ENCODE measurements around the gene RFX3.

GRCh38 chr9:3189113-3189861 lies 336.5 kb downstream of the RFX3 start:
- TF ChIP-seq POLR2AphosphoS5 (IDR thresholded peaks at IDR 0.05; ENCODE audit: insufficient read depth, low read depth, low read length) = no peak
- TF ChIP-seq, protein P1, sequence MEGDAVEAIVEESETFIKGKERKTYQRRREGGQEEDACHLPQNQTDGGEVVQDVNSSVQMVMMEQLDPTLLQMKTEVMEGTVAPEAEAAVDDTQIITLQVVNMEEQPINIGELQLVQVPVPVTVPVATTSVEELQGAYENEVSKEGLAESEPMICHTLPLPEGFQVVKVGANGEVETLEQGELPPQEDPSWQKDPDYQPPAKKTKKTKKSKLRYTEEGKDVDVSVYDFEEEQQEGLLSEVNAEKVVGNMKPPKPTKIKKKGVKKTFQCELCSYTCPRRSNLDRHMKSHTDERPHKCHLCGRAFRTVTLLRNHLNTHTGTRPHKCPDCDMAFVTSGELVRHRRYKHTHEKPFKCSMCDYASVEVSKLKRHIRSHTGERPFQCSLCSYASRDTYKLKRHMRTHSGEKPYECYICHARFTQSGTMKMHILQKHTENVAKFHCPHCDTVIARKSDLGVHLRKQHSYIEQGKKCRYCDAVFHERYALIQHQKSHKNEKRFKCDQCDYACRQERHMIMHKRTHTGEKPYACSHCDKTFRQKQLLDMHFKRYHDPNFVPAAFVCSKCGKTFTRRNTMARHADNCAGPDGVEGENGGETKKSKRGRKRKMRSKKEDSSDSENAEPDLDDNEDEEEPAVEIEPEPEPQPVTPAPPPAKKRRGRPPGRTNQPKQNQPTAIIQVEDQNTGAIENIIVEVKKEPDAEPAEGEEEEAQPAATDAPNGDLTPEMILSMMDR (IDR thresholded peaks at IDR 0.05; ENCODE audit: extremely low read depth in 1 of 2, insufficient read depth in 1 of 2, low read depth in 1 of 2, low read length in 2 of 2) = no peak
- TF ChIP-seq POLR2A (IDR thresholded peaks at IDR 0.05; ENCODE audit: low read depth, low read length) = no peak
- no peak for TF ChIP-seq EZH2 (IDR thresholded peaks at IDR 0.05; ENCODE audit: borderline replicate concordance, low read depth, low read length, severe bottlenecking)
- no peak for TF ChIP-seq JUN (IDR thresholded peaks at IDR 0.05; ENCODE audit: borderline replicate concordance, insufficient read depth, insufficient read length, low read depth)
- no peak for TF ChIP-seq MAX (IDR thresholded peaks at IDR 0.05; ENCODE audit: insufficient read depth, insufficient read length)
- no peak for TF ChIP-seq MYC (IDR thresholded peaks at IDR 0.05; ENCODE audit: low read depth, low read length)
- TF ChIP-seq FOS (IDR thresholded peaks at IDR 0.05; ENCODE audit: borderline replicate concordance, insufficient read depth, low read length) = no peak
- TF ChIP-seq GATA2 (IDR thresholded peaks at IDR 0.05; ENCODE audit: insufficient read depth, insufficient read length, low read depth, low read length) = no peak
